HepG2 (cell line): ENCODE results near the gene LIMS2. TPM values are rescaled to one million over a fixed set of nuclear protein-coding genes. Genes with fewer than 3 reads are reported as not detected.

ENCODE experiments used
- CREBL2 ChIP-seq: sonication (generic); formaldehyde crosslinking; IDR thresholded peaks from 2 replicates; pipeline ENCODE4 v1.8.1; 2023; ENCODE audit warnings: missing genetic modification reagents, mild to moderate bottlenecking, borderline replicate concordance
- DPF2 ChIP-seq: sonication (generic); formaldehyde crosslinking; IDR thresholded peaks from 2 replicates; pipeline ENCODE4 v1.4.0; 2020; ENCODE audit warnings: mild to moderate bottlenecking, low read depth, missing genetic modification reagents, borderline replicate concordance
- FOXO4 ChIP-seq: sonication (generic); formaldehyde crosslinking; conservative IDR thresholded peaks from 2 replicates; pipeline ENCODE4 v1.8.1; 2023; ENCODE audit warnings: missing genetic modification reagents
- HOXA5 ChIP-seq: sonication (generic); formaldehyde crosslinking; IDR thresholded peaks from 2 replicates; pipeline ENCODE4 v1.4.0; 2020; ENCODE audit warnings: missing genetic modification reagents
- HOXA7 ChIP-seq: sonication (generic); formaldehyde crosslinking; IDR thresholded peaks from 2 replicates; pipeline ENCODE4 v1.8.1; 2022; ENCODE audit warnings: mild to moderate bottlenecking, missing genetic modification reagents, moderate library complexity
- KLF16 ChIP-seq, 2 experiments: sonication (generic) in 1 of 2; formaldehyde crosslinking in 1 of 2; IDR thresholded peaks; 2 replicates each; pipeline versions ENCODE4 v1.6.1 to v1.8.0; 2016 to 2023; ENCODE audit warnings: missing genetic modification reagents in 2 of 2, missing compliant biosample characterization in 1 of 2
- LCORL ChIP-seq, 2 experiments: fragments of 450-650 bp in 1 of 2; sonication (generic) in 1 of 2; formaldehyde crosslinking in 1 of 2; IDR thresholded peaks; 2 replicates each; pipeline versions ENCODE4 v1.5.0 to v1.6.1; 2017 to 2020; ENCODE audit warnings: antibody characterized with exemption in 1 of 2, missing genetic modification reagents in 1 of 2
- LRRFIP1 ChIP-seq: sonication (generic); formaldehyde crosslinking; conservative IDR thresholded peaks from 2 replicates; pipeline ENCODE4 v1.4.0; 2020; ENCODE audit warnings: missing genetic modification reagents
- MXD1 ChIP-seq: sonication (generic); formaldehyde crosslinking; IDR thresholded peaks from 2 replicates; pipeline ENCODE4 v1.4.0; 2020; ENCODE audit warnings: mild to moderate bottlenecking, missing genetic modification reagents
- PHF21A ChIP-seq: sonication (generic); formaldehyde crosslinking; IDR thresholded peaks from 2 replicates; pipeline ENCODE4 v1.5.0; 2020; ENCODE audit warnings: mild to moderate bottlenecking, missing genetic modification reagents
- SIX4 ChIP-seq: sonication (generic); formaldehyde crosslinking; IDR thresholded peaks from 2 replicates; pipeline ENCODE4 v1.4.0; 2020; ENCODE audit warnings: missing genetic modification reagents
- SRSF4 ChIP-seq: fragments of 200-400 bp; formaldehyde crosslinking; IDR thresholded peaks from one replicate; pipeline ENCODE4 v1.6.1; 2018; ENCODE audit warnings: mild to moderate bottlenecking, low read depth, low read length, moderate library complexity; ENCODE audit not compliant: poor library complexity, severe bottlenecking
- TARDBP ChIP-seq: sonication (generic); formaldehyde crosslinking; IDR thresholded peaks from 2 replicates; pipeline ENCODE4 v1.8.0; 2022; ENCODE audit warnings: mild to moderate bottlenecking, missing genetic modification reagents
- THAP11 ChIP-seq: IDR thresholded peaks from 2 replicates; pipeline ENCODE4 v1.6.1; 2016; ENCODE audit warnings: missing biosample characterization, missing genetic modification reagents
- XBP1 ChIP-seq: sonication (generic); formaldehyde crosslinking; IDR thresholded peaks from 2 replicates; pipeline ENCODE4 v1.5.0; 2020; ENCODE audit warnings: missing genetic modification reagents
- ZNF251 ChIP-seq: sonication (generic); formaldehyde crosslinking; IDR thresholded peaks from 2 replicates; pipeline ENCODE4 v1.9.0; 2021; ENCODE audit warnings: mild to moderate bottlenecking, missing genetic modification reagents
- ZNF333 ChIP-seq: sonication (generic); formaldehyde crosslinking; IDR thresholded peaks from 2 replicates; pipeline ENCODE4 v1.4.0; 2020; ENCODE audit warnings: mild to moderate bottlenecking, missing genetic modification reagents, borderline replicate concordance
- ZNF335 ChIP-seq: sonication (generic); formaldehyde crosslinking; IDR thresholded peaks from 2 replicates; pipeline ENCODE4 v1.4.0; 2020; ENCODE audit warnings: missing genetic modification reagents
- ZNF451 ChIP-seq: sonication (generic); formaldehyde crosslinking; IDR thresholded peaks from 2 replicates; pipeline ENCODE4 v1.5.0; 2020; ENCODE audit warnings: mild to moderate bottlenecking, missing genetic modification reagents
- ZNF510 ChIP-seq: sonication (generic); formaldehyde crosslinking; IDR thresholded peaks from 2 replicates; pipeline ENCODE4 v1.4.0; 2020; ENCODE audit warnings: low read depth, mild to moderate bottlenecking, missing genetic modification reagents
- ZNF530 ChIP-seq: sonication (generic); formaldehyde crosslinking; IDR thresholded peaks from 2 replicates; pipeline ENCODE4 v1.5.0; 2020; ENCODE audit warnings: low read depth, mild to moderate bottlenecking, missing genetic modification reagents
- ZNF563 ChIP-seq: sonication (generic); formaldehyde crosslinking; IDR thresholded peaks from 2 replicates; pipeline ENCODE4 v1.8.0; 2022; ENCODE audit warnings: mild to moderate bottlenecking, moderate library complexity, missing genetic modification reagents
- ZNF691 ChIP-seq: sonication (generic); formaldehyde crosslinking; IDR thresholded peaks from 2 replicates; pipeline ENCODE4 v1.4.0; 2020; ENCODE audit warnings: missing genetic modification reagents, low read depth, mild to moderate bottlenecking, borderline replicate concordance
- ZNF724P ChIP-seq: sonication (generic); formaldehyde crosslinking; IDR thresholded peaks from 2 replicates; pipeline ENCODE4 v1.8.0; 2022; ENCODE audit warnings: missing genetic modification reagents, borderline replicate concordance
- ZNF841 ChIP-seq: sonication (generic); formaldehyde crosslinking; IDR thresholded peaks from 2 replicates; pipeline ENCODE4 v1.8.1; 2023; ENCODE audit warnings: missing genetic modification reagents, borderline replicate concordance
- polyA plus RNA-seq, 8 experiments: library from polyadenylated mRNA; depleted of rRNA in 3 of 8; stranded (reverse) in 7 of 8; unstranded in 1 of 8; fragments of >200 nt; fragmentation: Illumina TruSeq in 4 of 8; extraction: Trizol in 4 of 8; gene quantifications; 2 replicates each; pipeline versions ENCODE4 v1.2.1 to v1.2.3, GENCODE V29; 2011 to 2016; ENCODE audit warnings: low read depth in 4 of 8, missing spikeins in 1 of 8, mixed read lengths in 1 of 8; ENCODE audit not compliant: insufficient read depth in 1 of 8
- total RNA-seq, 5 experiments: library from RNA; depleted of rRNA; stranded (reverse); fragments of >200 nt; fragmentation: Illumina TruSeq; extraction: Trizol; gene quantifications; 2 replicates each; pipeline ENCODE4 v1.2.3, GENCODE V29; 2016; ENCODE audit warnings: low read depth in 1 of 5

LIMS2 gene
- total and polyA plus RNA-seq, 2 of the 13 experiments (the other 11 are each of a cell fraction or from before 2014, with no cell fraction given), result 1.0 to 1.9 TPM

- TF ChIP-seq SRSF4, result no peak
- no peak for TF ChIP-seq DPF2 (CRISPR knock-in tag)
- no peak for TF ChIP-seq HOXA7 (CRISPR knock-in tag)
- no peak for TF ChIP-seq SIX4 (CRISPR knock-in tag)
- TF ChIP-seq LCORL (IDR thresholded peaks at IDR 0.05), result no peak
- TF ChIP-seq LCORL (CRISPR knock-in tag; IDR thresholded peaks at IDR 0.05), result 0 out of 2 replicates have a peak, but pooled peaks have one; percentile 41
- no peak for TF ChIP-seq ZNF841
- TF ChIP-seq ZNF724P, result no peak
- TF ChIP-seq MXD1, result no peak
- TF ChIP-seq ZNF510 (CRISPR knock-in tag), result no peak
- peak; percentile 68; the same call in 1 of the 2 replicates for TF ChIP-seq THAP11 (CRISPR knock-in tag)
- TF ChIP-seq XBP1, result no peak
- TF ChIP-seq TARDBP (CRISPR knock-in tag), result peak; percentile 42; the same call in 1 of the 2 replicates
- TF ChIP-seq HOXA5 (CRISPR knock-in tag), result peak; percentile 66; the same call in 1 of the 2 replicates
- TF ChIP-seq FOXO4 (CRISPR knock-in tag), result no peak
- no peak for TF ChIP-seq ZNF530 (CRISPR knock-in tag)
- peak; percentile 56; the same call in 1 of the 2 replicates for TF ChIP-seq PHF21A
- no peak for TF ChIP-seq ZNF333
- no peak for TF ChIP-seq ZNF251 (CRISPR knock-in tag)
- no peak for TF ChIP-seq ZNF563 (CRISPR knock-in tag)
- TF ChIP-seq ZNF335 (CRISPR knock-in tag), result no peak
- TF ChIP-seq ZNF451 (CRISPR knock-in tag), result no peak
- no peak for TF ChIP-seq LRRFIP1 (CRISPR knock-in tag)
- no peak for TF ChIP-seq CREBL2 (CRISPR knock-in tag)
- no peak for TF ChIP-seq KLF16 (CRISPR knock-in tag; IDR thresholded peaks at IDR 0.05)
- peak; percentile 79; the same call in 1 of the 2 replicates for TF ChIP-seq ZNF691 (CRISPR knock-in tag)
Measured at GRCh38 chr2:127591221-127591923, 84.0 kb downstream of the LIMS2 start (continued).
